ENCODE measurements around the gene TRABD2B. TPM values are rescaled to one million over a fixed set of nuclear protein-coding genes. Genes with fewer than 3 reads are reported as not detected.

TRABD2B gene
- total and polyA plus RNA-seq, 4 donors = 0.28 to 2.6 (median 1.3) TPM

GRCh38 chr1:47840393-47841190 lies 156.6 kb downstream of the TRABD2B start:
- H3K9me3 ChIP-seq (ENCODE audit: control insufficient read depth in 4 of 4, low read length in 3 of 4) = peaks cover 0 to 4% (median 1%) of the 10 kb centered on the region in 4 donors
- WGBS = 72% methylated on average over 4 of the region's 4 CpGs
- no peak overlapping the region for H3K9ac ChIP-seq (ENCODE audit: low read depth in 1 of 2, low read length in 2 of 2)
- peaks cover 3 to 15% (median 9%) of the 10 kb centered on the region in 4 donors for H3K4me1 ChIP-seq (ENCODE audit: control insufficient read depth in 4 of 4, insufficient read depth in 4 of 4, low read length in 3 of 4)
- no peaks in the 10 kb centered on the region for H3K27me3 ChIP-seq (ENCODE audit: control insufficient read depth in 4 of 4, insufficient read depth in 4 of 4, low read length in 3 of 4)
- peaks cover 0 to 3% (median 0%) of the 10 kb centered on the region in 4 donors for H3K36me3 ChIP-seq (ENCODE audit: control insufficient read depth in 4 of 4, insufficient read depth in 3 of 4, low read depth in 1 of 4, low read length in 3 of 4)
- TF ChIP-seq NR2F2 (IDR thresholded peaks at IDR 0.05) (no peak), HNF4A (conservative IDR thresholded peaks at IDR 0.05) (no peak), CTCF (IDR thresholded peaks at IDR 0.05; ENCODE audit: low read depth, low read length, missing input control) (no peak), HNF4G (IDR thresholded peaks at IDR 0.05) (no peak), GABPA (IDR thresholded peaks at IDR 0.05 in 1 of 2, conservative IDR thresholded peaks at IDR 0.05 in 1 of 2) (no peak), TAF1 (conservative IDR thresholded peaks at IDR 0.05) (no peak), MAX (IDR thresholded peaks at IDR 0.05) (no peak), RXRA (IDR thresholded peaks at IDR 0.05) (no peak), RAD21 (IDR thresholded peaks at IDR 0.05) (no peak), EGR1 (IDR thresholded peaks at IDR 0.05; ENCODE audit: low read depth in 2 of 2) (no peak), FOXA1 (IDR thresholded peaks at IDR 0.05) (no peak), JUND (IDR thresholded peaks at IDR 0.05) (no peak), ATF3 (IDR thresholded peaks at IDR 0.05) (no peak), SP1 (IDR thresholded peaks at IDR 0.05) (no peak)
- TF ChIP-seq, protein P1, sequence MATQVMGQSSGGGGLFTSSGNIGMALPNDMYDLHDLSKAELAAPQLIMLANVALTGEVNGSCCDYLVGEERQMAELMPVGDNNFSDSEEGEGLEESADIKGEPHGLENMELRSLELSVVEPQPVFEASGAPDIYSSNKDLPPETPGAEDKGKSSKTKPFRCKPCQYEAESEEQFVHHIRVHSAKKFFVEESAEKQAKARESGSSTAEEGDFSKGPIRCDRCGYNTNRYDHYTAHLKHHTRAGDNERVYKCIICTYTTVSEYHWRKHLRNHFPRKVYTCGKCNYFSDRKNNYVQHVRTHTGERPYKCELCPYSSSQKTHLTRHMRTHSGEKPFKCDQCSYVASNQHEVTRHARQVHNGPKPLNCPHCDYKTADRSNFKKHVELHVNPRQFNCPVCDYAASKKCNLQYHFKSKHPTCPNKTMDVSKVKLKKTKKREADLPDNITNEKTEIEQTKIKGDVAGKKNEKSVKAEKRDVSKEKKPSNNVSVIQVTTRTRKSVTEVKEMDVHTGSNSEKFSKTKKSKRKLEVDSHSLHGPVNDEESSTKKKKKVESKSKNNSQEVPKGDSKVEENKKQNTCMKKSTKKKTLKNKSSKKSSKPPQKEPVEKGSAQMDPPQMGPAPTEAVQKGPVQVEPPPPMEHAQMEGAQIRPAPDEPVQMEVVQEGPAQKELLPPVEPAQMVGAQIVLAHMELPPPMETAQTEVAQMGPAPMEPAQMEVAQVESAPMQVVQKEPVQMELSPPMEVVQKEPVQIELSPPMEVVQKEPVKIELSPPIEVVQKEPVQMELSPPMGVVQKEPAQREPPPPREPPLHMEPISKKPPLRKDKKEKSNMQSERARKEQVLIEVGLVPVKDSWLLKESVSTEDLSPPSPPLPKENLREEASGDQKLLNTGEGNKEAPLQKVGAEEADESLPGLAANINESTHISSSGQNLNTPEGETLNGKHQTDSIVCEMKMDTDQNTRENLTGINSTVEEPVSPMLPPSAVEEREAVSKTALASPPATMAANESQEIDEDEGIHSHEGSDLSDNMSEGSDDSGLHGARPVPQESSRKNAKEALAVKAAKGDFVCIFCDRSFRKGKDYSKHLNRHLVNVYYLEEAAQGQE (IDR thresholded peaks at IDR 0.05) = no peak
- TF ChIP-seq, protein P2, sequence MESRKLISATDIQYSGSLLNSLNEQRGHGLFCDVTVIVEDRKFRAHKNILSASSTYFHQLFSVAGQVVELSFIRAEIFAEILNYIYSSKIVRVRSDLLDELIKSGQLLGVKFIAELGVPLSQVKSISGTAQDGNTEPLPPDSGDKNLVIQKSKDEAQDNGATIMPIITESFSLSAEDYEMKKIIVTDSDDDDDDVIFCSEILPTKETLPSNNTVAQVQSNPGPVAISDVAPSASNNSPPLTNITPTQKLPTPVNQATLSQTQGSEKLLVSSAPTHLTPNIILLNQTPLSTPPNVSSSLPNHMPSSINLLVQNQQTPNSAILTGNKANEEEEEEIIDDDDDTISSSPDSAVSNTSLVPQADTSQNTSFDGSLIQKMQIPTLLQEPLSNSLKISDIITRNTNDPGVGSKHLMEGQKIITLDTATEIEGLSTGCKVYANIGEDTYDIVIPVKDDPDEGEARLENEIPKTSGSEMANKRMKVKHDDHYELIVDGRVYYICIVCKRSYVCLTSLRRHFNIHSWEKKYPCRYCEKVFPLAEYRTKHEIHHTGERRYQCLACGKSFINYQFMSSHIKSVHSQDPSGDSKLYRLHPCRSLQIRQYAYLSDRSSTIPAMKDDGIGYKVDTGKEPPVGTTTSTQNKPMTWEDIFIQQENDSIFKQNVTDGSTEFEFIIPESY (IDR thresholded peaks at IDR 0.05) = no peak
- H3K4me3 ChIP-seq (ENCODE audit: low read depth in 1 of 3, low read length in 3 of 3) = no peak overlapping the region
- no peak overlapping the region for H3K27ac ChIP-seq (ENCODE audit: low read depth in 1 of 2, low read length in 2 of 2)
- DNase-seq (ENCODE audit: low spot score) = no peak
